HG02973 (cell line): Measurements from ENCODE around the gene P2RY12.

Source experiments
- ATAC-seq: cut with Tn5 transposase; IDR thresholded peaks from one replicate; pipeline ENCODE4 v1.9.1; 2021; ENCODE audit warnings: moderate library complexity; ENCODE audit not compliant: unreplicated experiment

Gene P2RY12

DNA sequence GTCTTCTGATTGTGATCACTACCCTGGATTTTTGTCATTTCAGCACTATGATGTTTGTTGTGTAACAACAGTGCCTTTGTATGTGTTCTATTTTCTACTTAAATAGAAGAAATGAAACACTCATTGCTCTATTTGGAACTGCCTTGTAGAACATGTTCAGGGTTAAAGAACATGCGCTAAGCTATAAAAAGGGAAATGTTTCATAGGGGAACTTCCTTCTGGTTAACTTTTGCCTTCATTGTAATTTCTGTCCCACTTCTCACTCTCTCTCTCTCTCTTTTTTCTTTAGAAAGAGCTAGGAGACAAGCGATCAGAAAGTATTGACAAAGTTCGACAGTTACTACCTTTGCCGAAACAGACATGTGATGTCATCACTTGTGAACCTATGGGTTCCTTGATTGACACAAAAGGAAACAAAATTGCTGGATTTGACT lies at the start of gene P2RY12:
P2RY12 (minus strand) TSS at position 13 of the 434 bp plus-strand sequence. CDS start 45,908 bp downstream, outside the sequence.
- peak; percentile 36 for ATAC-seq

GRCh38 chr3:151432616-151433372 lies 48.2 kb upstream of the P2RY12 start:
- ATAC-seq, result no peak

DNA sequence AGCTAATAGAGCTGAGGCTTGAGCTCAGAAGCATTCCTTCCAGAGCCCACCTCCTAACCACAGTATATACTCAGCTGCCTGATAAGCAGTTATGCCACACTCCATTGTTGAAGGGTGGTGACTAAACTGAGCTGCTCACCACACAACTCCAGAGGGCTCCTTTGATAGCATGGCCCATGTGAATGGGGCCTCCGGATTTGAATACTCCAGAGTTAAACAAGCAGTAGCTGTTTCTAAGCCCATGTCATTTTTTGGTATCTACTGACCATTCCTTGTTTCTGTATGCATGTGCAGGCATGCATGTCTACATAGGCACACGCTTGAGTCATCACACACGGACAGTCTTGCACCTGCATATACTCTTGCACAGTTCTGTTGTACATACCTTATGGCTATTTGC lies 47.4 kb upstream of the P2RY12 start:
- no peak for ATAC-seq

DNA sequence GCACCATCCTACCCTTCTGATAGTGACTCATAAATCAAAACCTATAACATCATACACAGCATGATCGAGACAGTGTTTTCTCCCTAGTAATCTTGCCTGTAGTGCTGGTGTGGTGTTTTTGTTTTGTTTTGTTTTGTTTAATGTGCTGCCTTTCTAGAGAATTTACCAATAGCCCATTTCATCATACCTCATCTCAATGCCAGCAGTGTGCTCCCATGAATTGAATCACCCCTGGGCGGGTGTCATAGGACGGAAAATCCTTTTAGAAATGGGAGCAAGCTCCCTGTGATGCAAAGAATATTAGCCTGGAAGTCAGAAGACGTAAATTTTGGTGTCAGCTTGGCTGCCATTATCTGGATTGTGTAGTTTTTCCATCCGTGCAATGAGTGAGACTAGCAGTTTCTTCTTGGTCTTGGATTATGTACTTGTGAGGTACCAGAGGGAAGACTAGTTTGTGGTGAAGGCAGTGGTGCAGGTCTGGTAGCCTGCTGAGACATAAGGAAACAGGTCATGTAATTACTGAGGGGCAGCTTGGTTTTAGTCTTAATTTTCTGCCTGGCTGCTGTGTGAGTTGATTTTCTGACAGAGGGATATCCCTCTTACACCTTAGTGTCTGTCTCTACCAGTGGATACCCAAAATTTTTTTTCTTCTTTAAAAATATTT lies 46.4 kb upstream of the P2RY12 start:
- no peak for ATAC-seq

GRCh38 chr3:151428386-151428785 lies 43.8 kb upstream of the P2RY12 start:
- ATAC-seq, result no peak

GRCh38 chr3:151426341-151426657 lies 41.7 kb upstream of the P2RY12 start:
- peak; percentile 63 for ATAC-seq

- peak; percentile 20 for ATAC-seq
Observed at GRCh38 chr3:151425627-151426340, 41.2 kb upstream of the P2RY12 start.

DNA sequence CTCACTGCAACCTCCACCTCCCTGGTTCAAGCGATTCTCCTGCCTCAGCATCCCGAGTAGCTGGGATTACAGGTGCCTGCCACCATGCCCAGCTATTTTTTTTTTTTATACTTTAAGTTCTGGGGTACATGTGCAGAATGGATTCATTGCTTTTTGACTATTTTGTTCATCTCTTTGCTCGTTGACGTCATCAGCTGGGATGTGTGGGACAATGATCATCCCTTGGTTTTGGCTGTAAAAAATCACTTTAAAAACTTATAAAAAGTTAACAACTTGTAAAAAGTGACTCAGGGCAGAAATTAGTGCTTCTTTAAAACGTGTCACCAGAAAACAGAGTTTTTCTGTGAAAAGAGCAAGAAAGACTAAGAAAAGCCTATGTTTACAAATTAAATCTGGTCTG lies 38.5 kb upstream of the P2RY12 start:
- ATAC-seq, result no peak

- no peak for ATAC-seq
Observed at GRCh38 chr3:151421938-151422337, 37.4 kb upstream of the P2RY12 start.

GRCh38 chr3:151419806-151420205 lies 35.3 kb upstream of the P2RY12 start:
- ATAC-seq, result no peak

DNA sequence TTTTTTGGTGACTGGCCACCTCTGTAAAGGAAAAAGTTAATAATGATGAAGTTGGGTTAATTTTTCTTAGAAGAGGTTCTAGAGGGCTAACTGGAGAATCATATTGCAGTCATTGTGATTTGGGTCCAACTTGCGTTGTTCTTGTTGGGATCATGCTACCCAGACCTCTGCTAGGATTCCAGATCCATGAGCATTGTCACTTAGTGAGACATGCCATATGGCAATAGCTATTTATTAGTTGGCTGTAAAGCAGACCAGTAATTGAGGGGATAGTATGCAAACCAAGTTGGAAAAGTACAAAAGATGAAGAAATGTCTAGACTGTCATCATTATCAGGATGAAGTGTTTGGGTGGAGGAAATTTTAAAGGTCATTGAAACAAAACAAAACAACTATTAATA lies 30.7 kb upstream of the P2RY12 start:
- no peak for ATAC-seq

GRCh38 chr3:151412989-151413388 lies 28.4 kb upstream of the P2RY12 start:
- no peak for ATAC-seq

DNA sequence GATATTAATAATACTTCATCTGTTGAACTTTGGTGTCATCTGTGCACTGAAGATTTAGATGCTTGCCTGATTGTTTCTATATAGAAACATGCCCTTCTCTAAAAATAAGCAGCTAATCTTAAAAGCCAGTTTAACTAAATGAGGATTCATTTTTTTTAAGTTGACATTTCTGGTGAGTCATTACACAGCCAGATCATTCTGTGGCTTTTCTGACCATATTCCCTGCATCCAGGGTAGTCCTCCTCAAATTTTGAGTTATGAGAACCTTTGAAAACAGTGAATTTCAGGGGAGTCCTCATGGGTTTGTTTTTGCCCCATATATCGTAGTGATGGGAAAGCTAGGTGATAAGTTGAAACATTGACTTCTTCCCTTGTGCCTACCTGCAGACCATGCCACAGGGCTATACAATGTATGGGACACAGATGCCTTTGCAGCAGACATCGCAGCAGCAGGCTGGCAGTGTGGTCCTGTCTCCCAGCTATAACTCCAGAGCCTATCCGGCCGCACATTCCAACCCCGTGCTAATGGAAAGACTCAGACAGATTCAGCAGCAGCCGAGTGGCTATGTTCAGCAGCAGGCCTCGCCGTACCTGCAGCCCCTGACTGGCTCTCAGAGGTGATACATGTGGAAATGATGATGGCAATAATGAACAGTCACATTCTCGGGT lies 26.5 kb upstream of the P2RY12 start:
- ATAC-seq, result no peak

GRCh38 chr3:151407928-151408327 lies 23.4 kb upstream of the P2RY12 start:
- no peak for ATAC-seq

DNA sequence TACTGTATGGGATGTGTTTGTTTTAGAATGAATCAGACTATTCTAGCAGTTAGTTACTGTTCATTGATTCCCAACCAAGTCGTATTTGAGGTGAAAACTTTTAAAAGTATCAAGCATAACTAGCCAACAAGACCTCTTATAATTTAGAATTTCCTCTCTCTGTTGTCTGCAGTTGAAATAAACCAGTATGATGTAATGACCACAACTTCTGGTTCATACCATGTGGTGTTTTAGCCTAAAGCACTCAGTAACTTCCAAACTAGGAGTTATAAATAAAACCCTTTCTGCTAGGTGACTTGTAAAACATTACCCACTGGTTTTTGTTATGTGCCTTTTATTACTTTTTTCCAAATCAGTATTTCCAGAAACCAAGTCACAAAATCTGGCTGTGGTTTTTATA lies 19.8 kb upstream of the P2RY12 start:
- ATAC-seq, result no peak

GRCh38 chr3:151403246-151403645 lies 18.7 kb upstream of the P2RY12 start:
- no peak for ATAC-seq

DNA sequence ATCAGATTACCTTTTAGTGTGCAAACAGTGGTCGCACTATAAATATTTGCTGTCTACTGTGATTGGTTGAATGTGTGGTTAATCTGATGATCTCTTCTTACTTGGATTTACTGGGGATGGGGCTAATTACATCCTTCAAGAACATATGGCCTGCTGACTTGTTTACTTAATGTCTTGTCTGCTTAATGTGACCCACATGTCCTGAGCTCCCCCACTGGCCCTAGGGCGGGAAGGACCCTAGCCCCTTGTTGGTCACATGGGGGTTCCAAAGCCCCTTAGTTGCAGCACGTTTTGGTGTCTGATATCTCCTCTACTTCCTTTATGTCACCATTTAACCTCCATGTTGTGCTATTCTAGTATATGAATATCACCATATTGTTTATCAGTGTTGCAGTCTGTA lies 17.8 kb upstream of the P2RY12 start:
- ATAC-seq, result no peak

- no peak for ATAC-seq
Observed at GRCh38 chr3:151400341-151400740, 15.8 kb upstream of the P2RY12 start.

- ATAC-seq, result no peak
Observed at GRCh38 chr3:151398895-151399294, 14.3 kb upstream of the P2RY12 start.

GRCh38 chr3:151395806-151396205 lies 11.3 kb upstream of the P2RY12 start:
- no peak for ATAC-seq

DNA sequence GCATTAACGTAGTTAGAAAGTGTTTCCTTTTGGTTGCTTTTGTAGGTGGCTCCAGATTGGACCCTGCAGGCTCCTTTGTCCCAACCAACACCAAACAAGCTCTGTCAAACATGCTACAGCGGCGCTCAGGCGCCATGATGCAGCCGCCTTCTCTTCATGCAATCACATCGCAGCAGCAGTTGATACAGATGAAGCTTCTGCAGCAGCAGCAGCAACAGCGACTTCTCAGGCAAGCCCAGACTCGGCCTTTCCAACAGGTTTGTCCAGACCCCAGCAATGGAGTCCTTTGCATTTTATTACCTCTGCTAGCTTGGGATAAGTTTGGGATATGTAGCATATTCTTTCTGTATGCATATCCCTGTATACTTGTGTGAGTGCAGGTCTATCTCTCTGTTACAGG lies 10.1 kb upstream of the P2RY12 start:
- no peak for ATAC-seq
